Midbrain (tissue), 1 donor: ENCODE results near the gene ZNF765.
"Not testable (repeated sequence)": the region's sequence is repeated elsewhere in the genome, so short reads cannot be mapped to it uniquely, and the experiment has no call there.

Experiments used
- DNase-seq: peaks from one replicate; lab custom pipeline; 2025; lab: John Stamatoyannopoulos, UW

The ZNF765 gene

GRCh38 chr19:53394974-53395839 is at the start of gene ZNF765:
ZNF765 (plus strand) TSS chr19:53395149; CDS start chr19:53398016, 2,867 bp downstream.
- DNase-seq = peak; percentile 89

DNA sequence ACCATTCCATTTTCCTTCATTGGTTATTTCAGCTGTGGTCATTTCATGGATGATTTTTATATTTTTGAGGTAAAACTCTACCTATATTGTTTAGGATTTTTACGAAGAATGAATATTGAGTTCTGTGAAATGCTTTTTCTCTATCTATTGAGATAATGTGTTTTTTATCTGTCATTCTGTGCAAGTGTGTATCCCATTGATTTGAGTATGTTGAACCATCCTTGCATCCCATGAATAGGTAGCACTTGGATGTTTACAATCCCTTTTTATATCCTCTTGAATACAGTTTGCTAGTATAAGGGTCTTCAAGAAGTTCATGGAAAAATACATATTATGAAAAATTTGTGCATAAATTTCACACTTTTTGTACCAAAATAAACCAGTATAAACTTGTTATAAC is 39.2 kb upstream of the ZNF765 start:
- no peak for DNase-seq

GRCh38 chr19:53357821-53358581 is 36.9 kb upstream of the ZNF765 start:
- DNase-seq = no peak

GRCh38 chr19:53360056-53360455 is 34.9 kb upstream of the ZNF765 start:
- not testable (repeated sequence) for DNase-seq

GRCh38 chr19:53365134-53365898 is 29.6 kb upstream of the ZNF765 start, which contains the start of gene ZNF525:
ZNF525 (plus strand) TSS chr19:53365705; CDS start chr19:53372282, 6,577 bp downstream.
- peak; percentile 69 for DNase-seq

DNA sequence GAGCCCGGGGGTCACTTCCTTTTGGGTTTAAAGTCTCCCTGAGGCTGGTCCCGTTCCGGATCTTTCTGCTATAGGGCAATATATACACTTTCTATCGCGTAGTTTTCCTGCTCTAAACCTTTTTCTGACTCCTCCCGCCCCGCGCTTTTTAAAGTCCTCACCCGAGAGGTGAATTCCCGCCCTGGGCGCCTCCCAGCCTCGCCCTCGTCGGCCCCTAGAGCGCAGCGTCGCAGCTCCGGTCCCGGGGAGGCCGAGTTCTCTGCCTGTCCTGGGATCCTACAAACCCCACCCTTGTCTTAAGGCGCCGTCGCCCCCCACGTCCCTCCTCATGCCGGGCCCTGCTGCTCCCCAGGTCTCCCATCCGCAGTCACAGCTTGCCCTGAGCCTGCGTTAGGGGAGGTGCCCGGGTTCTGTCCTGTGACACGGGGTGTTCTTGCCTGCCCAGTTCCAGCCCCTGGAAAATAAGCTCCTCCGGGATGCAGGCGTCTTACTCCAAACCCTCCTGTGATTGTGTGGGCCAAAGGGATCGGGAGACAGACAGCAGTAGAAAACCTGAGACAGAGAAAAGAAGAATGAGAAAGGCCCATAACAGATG is 29.0 kb upstream of the ZNF765 start:
- DNase-seq = no peak

DNA sequence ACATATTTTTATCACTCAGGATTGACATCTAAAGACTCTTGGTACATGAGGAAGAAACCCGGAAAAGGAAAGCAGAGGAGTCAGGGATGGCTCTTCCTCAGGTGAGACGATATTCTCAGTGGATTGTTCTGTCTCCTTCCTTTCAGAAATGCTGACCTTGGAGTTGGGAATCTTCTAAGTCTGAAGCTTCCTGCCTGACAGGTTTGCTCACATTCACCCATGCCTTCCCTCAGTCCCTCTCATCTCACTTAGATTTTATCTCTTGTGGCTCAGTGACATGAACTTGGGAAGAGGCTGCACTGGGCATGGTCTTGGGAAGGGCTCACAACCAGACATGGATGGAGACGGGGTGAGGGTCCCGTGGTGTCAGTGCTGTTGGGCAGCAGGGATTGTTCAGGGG is 22.8 kb upstream of the ZNF765 start:
- no peak for DNase-seq

DNA sequence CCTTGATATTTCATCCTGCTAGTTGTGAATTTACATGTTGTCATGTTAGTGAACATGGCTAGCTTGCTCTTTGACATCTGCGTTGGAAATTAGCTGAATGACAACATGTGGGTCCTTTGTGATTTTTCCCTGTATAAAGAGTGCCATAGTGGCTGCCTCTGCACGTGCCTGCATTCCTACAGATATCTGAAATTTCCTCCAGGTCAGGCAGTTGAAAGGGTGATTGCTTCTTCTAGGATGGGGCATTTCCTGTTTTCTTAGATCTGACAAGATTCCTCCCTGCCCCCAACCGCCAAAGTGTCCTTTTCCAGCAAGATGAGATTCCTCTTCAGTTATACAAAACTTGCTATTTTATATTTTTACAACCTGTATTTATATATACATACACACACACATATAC is 20.7 kb upstream of the ZNF765 start:
- DNase-seq = no peak

DNA sequence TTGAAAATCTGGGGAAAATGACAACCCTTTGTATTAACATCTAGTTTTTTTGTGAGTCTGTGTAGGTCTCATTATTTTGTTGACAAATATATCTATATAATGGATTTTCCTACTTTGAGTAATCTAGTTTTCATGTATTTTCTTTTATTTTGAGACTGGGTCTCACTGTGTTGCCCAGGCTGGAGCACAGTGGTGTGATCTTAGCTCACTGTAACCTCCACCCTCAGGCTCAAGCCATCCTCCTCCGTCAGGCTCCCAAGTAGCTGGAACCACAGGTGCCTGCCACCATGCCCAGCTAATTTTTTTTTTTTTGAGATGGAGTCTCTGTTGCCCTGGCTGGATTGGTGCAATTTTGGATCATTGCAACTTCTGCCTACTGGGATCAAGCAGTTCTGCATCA is 20.2 kb upstream of the ZNF765 start:
- DNase-seq = no peak

DNA sequence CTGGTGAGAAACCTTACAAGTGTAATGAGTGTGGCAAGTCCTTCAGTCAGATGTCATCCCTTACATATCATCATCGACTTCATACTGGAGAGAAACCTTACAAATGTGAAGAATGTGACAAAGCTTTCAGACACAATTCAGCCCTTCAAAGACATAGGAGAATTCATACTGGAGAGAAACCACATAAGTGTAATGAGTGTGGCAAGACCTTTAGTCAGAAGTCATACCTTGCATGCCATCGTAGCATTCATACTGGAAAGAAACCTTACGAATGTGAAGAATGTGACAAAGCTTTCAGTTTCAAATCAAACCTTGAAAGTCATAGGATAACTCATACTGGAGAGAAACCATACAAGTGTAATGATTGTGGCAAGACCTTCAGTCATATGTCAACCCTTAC is 13.6 kb upstream of the ZNF765 start:
- DNase-seq = no peak

GRCh38 chr19:53388168-53388567 is 6.8 kb upstream of the ZNF765 start:
- no peak for DNase-seq

GRCh38 chr19:53388904-53389303 is 6.0 kb upstream of the ZNF765 start:
- DNase-seq = no peak

- no peak for DNase-seq
These were observed 5.4 kb upstream of the ZNF765 start for GRCh38 chr19:53389571-53389970.

DNA sequence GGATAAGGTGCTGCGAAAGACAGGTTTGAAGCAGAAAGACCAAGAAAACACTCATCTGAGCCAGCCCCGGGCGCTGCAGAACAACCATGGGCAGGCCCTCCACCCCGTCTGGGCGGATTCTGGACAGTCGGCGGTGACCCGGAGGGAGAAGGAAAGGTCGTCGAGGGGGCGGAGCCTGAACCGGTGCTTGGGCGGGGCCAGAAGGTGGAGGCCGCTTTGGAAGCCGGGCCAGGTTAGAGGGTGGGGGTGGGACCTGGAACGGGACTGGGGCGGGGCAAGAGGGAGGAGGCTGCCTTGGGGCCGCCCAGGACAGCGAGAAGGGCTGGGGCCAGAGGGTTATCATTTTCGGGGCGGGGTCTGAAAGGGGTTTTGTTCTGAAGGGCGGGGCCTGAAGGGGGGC is 5.0 kb upstream of the ZNF765 start:
- no peak for DNase-seq

DNA sequence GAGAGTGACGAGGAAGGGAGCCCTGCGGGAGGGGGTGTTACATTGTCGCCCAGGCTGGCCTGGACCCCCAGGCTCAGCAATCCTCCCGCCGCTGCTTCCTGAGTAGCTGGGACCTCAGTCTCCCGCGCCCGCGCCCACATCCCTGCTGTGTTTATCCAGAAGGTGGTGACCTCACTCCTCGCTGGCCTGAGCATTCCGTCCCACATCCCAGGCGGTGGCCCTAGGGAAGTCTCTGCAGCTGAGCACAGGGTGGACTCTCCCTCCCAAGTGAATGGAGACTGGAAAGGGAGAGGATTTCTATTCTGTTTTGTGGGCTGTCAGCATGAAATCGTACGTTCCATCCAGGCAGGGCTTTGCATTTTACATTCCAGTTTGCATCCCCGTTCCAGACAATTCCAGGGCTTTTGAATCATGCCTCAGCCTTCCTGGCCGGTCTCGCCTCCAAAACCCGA is 401 bp upstream of the ZNF765 start:
- no peak for DNase-seq

DNA sequence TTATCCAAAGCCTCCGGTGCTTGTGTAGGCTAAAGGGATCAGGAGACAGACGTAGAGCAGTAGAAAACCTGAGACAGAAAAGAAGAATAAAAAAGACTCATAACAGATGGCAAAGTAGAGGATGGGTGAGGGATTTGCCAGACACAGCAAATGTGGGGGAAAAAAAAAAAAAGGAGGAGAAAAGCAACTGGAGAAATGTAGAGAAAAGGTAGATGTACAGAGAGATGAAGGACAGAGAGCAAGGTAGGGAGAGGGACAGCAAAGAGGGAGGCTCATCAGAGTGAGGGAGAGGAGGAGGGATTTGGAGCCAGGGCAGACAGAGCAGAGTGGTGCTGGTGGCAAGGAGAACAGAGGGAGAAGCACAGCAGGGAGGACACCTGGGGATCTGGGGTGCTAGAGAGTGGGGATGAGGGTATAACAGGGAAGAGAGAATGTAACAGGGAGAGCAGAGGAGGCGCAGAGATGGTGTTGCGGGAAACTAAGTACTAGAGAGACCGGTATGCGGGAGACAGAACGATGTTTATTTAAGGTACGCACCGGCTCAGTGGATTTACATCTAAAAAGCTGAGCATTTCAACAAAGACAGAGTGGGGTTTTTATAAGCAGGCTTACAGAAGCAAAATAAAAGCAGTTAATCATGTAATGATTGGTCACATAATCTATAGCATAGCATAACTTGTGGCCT is 1.0 kb downstream of the ZNF765 start:
- not testable (repeated sequence) for DNase-seq

DNA sequence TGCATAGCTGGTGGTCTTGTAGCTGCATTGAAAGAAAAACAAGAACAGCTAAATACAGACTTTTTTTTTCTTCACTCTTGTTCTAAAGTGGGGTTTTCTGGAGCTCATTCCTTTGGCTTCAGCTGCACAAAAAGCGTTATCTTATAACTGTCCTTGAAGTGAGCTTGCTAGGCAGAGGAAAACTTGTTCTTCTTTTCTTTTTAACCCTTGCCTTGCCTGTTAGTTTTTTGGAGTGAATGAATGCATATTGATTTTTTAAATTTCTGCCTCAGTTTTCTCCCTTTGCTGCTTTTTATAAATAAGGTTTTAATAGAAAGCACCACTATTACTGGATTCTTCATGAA is 1.5 kb downstream of the ZNF765 start:
- no peak for DNase-seq

- DNase-seq = not testable (repeated sequence)
These were observed 3.0 kb downstream of the ZNF765 start for GRCh38 chr19:53397918-53398317.

- no peak for DNase-seq
These were observed 14.7 kb downstream of the ZNF765 start for GRCh38 chr19:53409505-53410204.

DNA sequence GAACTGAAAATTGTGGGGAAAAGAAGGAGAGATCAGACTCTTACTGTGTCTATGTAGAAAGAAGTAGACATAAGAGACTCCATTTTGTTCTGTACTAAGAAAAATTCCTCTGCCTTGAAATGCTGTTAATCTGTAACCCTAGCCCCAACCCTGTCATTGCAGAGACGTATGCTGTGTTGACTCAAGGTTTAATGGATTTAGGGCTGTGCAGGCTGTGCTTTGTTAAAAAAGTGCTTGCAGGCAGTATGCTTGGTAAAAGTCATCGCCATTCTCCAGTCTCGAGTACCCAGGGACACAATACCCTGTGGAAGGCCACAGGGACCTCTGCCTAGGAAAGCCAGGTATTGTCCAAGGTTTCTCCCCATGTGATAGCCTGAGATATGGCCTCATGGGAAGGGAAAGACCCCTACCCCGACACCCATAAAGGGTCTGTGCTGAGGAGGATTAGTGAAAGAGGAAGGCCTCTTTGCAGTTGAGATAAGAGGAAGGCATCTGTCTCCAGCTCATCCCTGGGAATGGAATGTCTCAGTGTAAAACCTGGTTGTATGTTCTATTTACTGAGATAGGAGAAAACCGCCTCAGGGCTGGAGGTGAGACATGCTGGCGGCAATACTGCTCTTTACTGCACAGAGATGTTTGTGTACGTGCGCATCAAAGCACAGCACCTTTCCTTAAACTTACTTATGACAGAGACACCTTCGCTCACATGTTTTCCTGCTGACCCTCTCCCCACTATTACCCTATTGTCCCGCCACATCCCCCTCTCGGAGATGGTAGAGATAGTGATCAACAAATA is 25.8 kb downstream of the ZNF765 start:
- DNase-seq = not testable (repeated sequence)
